ENCODE data around the gene EMP2.

DNA sequence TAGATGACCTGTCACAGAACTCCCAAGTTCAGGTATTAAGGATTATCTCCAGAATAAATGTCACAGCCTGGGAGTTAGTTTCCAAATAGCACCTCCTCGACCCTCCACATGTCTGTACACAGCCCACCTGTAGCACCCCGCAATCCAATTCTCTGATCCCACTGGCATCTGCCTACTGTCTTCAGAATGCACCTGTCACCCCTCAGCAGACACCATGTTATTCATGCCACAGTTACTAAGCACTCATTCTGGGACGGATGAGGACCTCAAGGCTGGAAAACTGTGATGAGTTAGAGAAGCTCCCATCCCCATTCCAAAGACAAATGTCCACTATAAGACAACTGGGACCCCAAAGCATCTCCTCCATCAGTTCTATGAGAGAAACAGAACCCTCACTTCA lies 7.8 kb downstream of the EMP2 start:
- TF ChIP-seq, protein P1, sequence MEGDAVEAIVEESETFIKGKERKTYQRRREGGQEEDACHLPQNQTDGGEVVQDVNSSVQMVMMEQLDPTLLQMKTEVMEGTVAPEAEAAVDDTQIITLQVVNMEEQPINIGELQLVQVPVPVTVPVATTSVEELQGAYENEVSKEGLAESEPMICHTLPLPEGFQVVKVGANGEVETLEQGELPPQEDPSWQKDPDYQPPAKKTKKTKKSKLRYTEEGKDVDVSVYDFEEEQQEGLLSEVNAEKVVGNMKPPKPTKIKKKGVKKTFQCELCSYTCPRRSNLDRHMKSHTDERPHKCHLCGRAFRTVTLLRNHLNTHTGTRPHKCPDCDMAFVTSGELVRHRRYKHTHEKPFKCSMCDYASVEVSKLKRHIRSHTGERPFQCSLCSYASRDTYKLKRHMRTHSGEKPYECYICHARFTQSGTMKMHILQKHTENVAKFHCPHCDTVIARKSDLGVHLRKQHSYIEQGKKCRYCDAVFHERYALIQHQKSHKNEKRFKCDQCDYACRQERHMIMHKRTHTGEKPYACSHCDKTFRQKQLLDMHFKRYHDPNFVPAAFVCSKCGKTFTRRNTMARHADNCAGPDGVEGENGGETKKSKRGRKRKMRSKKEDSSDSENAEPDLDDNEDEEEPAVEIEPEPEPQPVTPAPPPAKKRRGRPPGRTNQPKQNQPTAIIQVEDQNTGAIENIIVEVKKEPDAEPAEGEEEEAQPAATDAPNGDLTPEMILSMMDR (conservative IDR thresholded peaks at IDR 0.05 in 1 of 2, IDR thresholded peaks at IDR 0.05 in 1 of 2; ENCODE audit: low read depth in 1 of 2, low read length in 2 of 2), result no peak
- TF ChIP-seq EZH2 (IDR thresholded peaks at IDR 0.05; ENCODE audit: low read length, missing control alignments), result no peak

Data from fibroblast of lung (primary cell).